GM18858 (cell line): ENCODE measurements around the gene PPM1L.
A peak's percentile ranks its signal among the peaks of the same experiment; 100 is the strongest.

Experiments
- ATAC-seq: cut with Tn5 transposase; IDR thresholded peaks from one replicate; pipeline ENCODE4 v1.9.1; 2021; ENCODE audit not compliant: unreplicated experiment

The PPM1L gene

DNA sequence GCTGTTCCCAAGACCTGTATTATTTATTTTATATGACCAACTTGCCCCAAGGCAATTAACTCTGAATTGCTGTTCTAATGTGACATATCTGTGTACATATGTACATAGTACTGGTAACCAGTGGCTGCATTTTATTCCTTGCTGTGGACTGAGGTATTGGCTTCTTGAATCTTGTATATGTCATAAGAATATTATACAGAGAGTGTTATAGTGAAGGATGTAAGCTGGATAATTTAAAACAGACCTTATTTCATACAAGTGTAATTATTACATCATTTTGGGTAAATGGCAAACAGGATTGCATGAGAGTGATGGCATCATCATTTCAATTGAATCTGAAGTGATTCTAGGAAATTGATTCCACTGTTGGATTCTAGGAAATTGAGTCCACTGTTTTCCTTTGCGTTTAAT, 316.2 kb downstream of the PPM1L start:
- no peak for ATAC-seq

DNA sequence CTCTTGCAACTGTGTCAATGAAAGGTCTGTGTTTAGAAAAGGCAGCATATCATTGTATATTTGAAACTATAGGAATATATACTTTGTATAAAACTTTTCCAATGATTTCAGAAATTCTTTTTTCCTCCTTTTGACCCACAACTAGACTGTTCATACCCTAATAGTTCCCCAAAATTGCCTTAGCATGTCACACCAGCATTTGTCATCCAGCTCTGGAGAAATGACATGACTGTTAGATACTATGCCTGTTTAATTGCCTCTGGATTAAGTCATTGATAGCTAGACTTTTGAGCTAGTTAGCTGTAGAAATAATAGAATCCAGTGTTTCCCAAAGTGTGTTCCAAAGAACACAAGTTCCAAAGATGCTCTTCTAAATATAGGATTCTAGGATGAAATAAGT, 316.7 kb downstream of the PPM1L start:
- ATAC-seq = no peak

DNA sequence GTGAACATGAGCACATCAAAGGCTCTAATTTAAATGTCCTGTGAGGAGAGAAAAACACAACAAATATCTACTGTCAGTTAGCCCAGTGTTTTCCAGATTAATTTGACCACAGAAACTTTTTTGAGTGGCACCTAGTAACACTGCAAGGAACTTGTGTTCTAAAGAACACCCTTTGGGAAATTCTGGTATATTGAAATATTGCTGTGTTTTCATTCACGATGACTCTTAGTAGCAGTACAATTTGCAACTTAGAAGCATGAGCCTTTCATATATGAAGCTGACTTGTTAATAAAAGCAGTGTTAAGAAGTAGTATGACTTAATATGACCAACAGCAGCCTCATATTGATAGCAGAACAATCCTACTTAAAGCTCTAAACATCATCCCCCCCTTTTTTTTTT, 317.1 kb downstream of the PPM1L start:
- no peak for ATAC-seq

DNA sequence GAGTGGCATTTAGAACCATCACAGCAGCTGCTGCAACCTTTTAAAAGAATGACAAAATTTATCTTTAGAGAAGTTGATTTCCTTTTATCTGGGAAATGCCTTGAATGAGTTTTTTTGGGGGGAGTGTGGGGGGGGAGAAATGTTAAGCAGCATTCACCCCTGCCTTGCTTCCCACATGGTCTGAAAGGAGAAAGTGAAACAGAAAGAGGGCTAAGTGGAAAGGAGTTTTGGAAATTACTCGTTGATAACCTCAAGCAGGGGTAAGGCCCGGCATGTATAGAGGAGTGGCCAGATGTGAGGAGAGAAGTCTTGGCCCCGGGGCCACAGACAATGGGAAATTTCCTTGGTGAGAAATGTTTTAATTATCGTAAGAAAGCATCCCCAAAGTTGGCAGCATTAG, 325.6 kb downstream of the PPM1L start:
- ATAC-seq = peak; percentile 88

DNA sequence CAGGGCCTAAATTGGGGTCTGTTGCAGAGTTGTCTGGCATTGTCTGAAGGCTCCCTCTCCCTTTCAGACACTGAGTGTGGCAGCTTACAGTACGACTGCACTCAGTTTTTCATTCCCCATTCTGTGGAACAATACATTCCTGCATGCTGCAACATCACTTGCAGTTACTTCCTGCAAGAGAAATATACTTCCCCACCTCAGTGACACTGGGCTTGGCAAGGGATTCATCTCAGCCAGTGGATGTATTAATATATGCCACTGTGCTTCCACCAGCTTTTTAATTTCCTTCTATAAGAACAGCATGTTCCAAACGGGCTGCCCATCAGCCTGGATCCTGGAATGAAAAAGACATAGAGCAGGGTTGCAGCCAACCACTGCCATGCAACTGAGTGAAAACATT, 326.0 kb downstream of the PPM1L start:
- ATAC-seq = peak; percentile 21

DNA sequence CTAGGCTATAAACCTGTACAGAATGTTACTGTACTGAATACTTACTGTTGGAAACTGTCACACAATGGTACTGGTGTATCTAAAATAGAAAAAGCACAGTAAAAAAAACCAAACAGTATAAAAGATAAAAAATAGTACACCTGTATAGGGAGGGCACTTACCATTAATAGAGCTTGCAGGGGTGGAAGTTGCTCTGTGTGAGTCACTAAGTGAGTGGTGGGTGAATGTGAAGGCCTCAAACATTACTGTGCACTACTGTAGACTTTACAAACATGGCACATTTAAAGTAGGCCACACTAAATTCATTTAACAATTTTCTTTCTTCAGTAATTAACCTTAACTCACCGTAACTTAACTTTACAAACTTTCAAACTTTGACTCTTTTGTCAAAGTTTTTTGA, 327.1 kb downstream of the PPM1L start:
- ATAC-seq = no peak

DNA sequence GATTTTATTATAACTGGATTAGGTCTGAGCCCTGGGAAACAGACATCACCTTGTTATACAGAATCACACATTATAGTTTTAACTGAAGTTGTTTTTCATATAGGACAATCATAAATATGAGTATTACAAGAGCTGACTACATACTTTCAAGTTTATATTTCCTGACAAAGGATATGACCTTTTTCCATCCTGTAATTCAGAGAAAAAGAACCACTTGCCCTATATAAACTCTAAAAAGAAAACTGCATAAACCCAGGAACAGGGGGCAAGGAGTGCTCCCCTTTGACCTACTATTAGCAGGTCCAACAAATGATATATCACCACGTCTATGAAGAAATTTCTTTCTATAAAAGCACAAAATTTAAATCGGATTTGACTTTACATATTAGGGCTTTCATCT, 328.2 kb downstream of the PPM1L start:
- no peak for ATAC-seq

DNA sequence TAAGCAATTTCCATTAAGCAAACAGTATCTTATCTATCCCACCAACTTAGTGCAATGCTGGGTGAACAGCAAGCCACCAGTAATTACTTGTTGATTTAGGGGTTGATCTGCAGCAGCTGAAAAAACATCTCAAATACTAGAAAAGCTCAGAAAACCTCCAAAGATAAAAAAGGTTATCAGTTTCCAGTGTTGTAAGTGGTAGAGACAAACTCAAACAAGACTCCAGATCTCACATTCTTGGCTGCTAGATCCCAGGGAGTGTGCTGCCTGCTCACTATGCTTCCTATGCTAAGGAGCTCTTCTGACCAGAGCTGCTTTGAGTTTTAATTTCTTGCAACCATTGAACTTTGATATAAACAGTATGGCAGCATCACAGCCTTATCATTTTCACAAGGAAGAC, 337.9 kb downstream of the PPM1L start:
- no peak for ATAC-seq

DNA sequence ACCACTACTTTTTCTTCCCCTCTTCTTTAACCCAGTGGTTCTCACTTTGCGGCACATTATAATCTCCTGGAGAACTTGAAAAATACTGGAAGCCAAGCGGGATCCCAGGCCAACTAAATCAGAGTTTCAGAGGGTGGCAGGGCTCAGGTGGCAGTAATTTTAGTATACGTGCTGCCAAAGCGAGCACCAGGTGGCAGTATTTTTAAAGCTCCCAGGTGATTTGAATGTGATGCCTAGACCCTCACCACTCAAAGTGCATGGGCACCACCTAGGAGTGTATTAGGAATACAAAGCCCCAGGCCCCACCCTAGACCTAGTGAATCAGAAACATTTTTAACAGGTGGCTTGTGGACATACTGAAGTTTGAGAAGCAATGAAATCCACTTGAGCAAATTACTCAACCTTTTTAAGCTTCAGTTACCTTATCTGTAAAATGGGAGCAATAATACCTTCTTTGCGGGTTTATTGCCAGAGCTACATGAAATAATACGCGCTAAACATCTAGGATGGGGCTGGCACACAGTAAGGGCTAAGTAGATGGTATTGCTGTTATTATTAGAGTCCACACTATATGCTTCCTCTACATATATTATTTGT, 340.8 kb downstream of the PPM1L start:
- ATAC-seq = no peak

DNA sequence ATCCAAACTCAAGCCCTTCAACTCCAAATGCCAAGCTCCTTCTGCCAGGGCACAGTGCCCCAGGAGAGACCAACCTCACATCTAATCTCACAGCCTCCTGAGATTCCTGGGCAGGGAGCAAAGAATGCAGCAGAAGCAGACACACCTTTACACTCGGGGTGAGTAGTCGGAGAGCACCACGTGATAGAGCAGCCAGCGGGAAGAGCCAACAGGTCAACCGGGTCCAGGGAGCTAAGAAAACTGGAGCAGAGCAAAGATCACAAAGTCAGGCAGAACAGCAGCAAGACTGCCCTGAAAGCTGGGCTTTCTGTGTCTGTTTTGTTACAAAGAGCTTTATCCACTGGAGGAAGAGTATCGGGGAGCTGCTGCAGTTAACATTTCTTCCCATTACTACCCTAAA, 345.0 kb downstream of the PPM1L start:
- ATAC-seq = no peak

DNA sequence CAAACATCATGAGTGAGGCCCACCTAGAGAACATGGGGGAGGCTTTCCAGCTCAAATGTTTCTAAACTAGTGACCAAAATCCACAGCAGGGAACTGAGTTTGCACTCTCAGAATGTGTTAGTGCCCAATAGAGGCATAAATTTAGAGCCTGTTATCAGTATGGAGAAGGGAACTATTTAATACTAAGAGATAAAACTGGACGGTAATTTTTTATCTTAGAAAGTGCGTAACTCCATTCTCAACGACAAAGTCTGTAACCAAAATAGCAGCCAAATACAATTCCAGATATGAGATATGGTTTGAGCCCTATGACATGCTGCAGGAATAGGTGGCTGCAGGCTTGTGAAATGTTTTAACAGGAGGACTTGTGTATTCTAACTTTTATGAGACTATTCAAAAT, 345.6 kb downstream of the PPM1L start:
- ATAC-seq = no peak

DNA sequence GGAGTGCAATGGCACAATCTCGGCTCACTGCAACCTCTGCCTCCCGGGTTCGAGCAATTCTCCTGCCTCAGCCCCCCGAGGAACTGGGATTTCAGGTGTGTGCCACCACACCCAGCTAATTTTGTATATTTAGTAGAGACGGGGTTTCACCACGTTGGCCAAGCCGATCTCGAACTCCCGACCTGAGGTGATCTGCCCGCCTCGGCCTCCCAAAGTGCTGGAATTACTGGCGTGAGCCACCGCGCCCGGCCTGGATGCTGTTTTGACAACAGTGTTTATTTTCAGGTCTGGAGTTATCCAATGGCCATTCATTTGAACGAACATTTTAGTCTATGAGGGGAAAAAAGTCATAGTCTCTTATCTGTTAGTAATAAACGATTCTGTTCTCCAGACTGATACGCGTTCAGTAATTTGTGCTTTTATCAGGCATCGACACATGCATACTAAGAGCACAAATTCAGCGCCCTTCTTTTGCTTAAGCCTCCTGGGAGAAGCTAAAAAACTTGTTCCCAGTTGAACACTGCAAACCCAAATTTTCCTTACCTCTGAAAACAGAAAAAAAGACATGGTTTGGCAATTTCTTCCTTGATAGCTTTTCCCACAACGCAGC, 347.9 kb downstream of the PPM1L start:
- ATAC-seq = no peak

DNA sequence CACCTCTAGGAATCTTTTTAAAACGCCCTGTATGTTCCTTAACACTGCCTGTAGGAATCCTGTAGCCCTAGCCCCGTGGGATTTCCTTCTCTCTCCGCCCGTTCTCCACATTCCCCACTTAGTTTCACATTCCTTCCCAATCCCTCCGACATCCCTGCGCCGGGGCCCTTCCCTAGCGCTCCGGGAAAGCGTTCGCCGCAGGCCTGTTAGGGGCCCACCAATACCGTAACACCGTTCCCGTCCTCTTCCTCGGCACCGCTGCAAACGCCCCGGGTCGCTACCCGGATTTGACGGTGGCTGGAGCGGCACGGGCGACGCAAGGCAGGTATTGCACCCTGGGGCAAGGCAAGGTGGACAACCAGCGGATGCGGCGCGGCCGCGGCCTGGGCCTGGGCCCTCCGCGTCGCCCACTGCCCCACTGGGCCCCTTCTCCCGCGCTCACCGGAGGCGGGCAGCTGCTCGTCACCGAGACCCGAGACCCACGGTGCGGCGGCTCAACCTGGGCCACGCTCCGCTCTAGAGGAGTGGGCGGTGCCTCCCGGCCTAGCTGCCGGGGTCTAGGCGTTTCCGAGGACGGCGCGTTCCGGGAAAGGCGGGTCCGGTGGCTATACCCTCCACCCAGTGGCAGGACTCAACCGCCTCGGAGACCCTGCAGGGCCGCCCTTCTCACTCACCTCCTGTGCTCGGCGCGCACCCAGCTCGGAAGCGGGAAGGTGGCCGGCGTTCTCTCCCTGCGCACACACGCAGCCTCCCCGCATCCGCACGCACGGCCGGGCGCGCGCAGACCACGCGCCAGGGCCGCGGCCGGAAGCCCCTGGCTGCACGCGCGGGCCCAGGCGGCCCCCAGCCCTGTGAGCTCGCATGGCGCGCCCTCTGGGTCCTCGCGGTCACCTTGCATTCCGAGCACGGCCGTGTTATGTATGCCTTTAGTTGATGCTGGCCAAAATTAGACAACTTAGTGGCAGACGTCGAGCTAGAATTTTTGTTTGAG, 348.8 kb downstream of the PPM1L start, which contains the start of gene B3GALNT1:
B3GALNT1 (minus strand) TSS at position 789 of the 991 bp plus-strand sequence. CDS start 18,595 bp downstream, outside the sequence.
- peak; percentile 75 for ATAC-seq

DNA sequence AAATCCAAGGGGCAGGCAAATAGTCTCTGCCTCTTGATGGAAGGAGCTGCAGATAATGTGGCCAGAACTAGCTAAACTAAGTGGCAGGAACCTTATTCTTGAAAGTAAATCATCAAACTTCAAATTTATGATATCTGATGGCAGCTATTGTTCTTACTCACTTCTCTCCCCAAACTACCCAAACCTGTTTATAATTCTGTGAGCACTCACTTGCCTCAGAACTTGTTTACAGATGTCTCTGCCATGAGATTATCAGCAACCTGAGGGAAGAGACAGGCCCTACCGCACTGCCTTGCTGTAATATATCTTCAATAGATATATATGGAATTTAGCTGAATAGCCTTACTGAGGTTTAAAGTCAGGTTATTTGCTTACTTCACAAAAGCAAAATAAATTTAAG, 351.3 kb downstream of the PPM1L start:
- no peak for ATAC-seq

DNA sequence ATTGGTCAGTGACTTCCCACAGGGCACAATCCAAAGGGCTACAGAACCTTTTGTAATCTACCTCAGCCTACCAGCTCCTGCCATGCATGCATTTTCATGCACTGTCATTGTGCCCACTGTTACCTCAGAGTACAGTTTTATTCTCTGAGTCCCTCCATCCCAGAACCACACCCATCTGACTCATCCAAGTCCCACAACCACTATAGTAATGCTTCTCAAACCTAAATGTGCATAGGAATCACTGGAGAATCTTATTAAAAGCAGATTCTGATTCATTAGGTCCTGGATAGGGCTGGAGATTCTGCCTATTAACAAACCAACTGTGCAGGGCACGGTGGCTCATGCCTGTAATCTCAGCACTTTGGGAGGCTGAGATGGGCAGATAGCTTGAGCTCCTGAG, 352.8 kb downstream of the PPM1L start:
- no peak for ATAC-seq

DNA sequence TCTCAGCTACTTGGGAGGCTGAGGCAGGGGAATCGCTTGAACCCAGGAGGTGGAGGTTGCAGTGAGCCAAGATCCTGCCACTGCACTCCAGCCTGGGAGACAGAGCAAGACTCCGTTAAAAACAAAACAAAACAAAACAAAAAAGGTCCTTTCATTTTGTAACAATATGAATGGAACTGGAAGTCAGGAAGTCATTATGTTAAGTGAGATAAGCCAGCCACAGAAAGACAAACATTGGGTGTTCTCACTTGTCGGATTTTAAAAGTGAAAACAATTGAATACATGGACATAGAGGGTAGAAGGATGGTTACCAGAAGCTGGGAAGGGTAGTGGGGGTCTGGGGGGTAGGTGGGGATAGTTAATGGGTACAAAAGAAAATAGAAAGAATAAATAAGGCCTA, 361.6 kb downstream of the PPM1L start:
- ATAC-seq = no peak

DNA sequence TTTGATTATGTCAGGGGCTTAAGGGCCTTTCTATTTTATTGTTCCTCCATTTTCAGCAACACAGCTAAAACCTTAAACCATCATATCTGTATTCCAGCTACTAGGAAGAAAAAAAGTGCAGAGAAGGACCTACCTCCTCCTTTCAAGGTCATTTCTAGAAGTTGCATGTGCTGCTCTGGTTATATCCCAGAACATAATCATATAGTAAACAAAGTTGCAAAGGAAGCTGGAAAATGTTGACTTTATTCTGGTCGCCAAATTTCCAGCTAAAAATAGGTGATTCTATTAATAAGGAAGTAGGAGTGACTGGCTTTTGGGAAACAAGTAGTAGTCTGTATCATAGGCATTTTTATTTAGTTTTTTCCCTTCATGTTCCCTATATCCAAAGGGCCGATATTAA, 370.5 kb downstream of the PPM1L start:
- ATAC-seq = no peak
